Middle frontal gyrus (tissue), 1 donor: ENCODE measurements around the gene SIK2.

Source experiments
- DNase-seq: peaks from one replicate; pipeline ENCODE4 v3.0.0-alpha.2; 2015; ENCODE audit warnings: low spot score; ENCODE audit errors: extremely low spot score

SIK2 gene

GRCh38 chr11:111601979-111602864 is at the start of gene SIK2:
TSS of gene SIK2 (plus strand) at chr11:111602449. CDS start at chr11:111602564, 115 bp downstream.
- DNase-seq, result peak; percentile 90

GRCh38 chr11:111554532-111554931 is 47.7 kb upstream of the SIK2 start:
- no peak for DNase-seq

GRCh38 chr11:111555255-111555654 is 47.0 kb upstream of the SIK2 start:
- DNase-seq, result no peak

GRCh38 chr11:111557425-111558111 is 44.7 kb upstream of the SIK2 start:
- no peak for DNase-seq

- no peak for DNase-seq
These were observed 42.3 kb upstream of the SIK2 start for GRCh38 chr11:111559800-111560464.

- DNase-seq, result no peak
These were observed 41.4 kb upstream of the SIK2 start for GRCh38 chr11:111560800-111561199.

GRCh38 chr11:111561306-111561705 is 40.9 kb upstream of the SIK2 start:
- DNase-seq, result no peak

- DNase-seq, result no peak
These were observed 40.4 kb upstream of the SIK2 start for GRCh38 chr11:111561791-111562325.

GRCh38 chr11:111562692-111563389 is 39.4 kb upstream of the SIK2 start:
- DNase-seq, result no peak

GRCh38 chr11:111565114-111565720 is 37.0 kb upstream of the SIK2 start:
- DNase-seq, result peak; percentile 73

GRCh38 chr11:111566324-111566723 is 35.9 kb upstream of the SIK2 start:
- no peak for DNase-seq

GRCh38 chr11:111569476-111569875 is 32.8 kb upstream of the SIK2 start:
- DNase-seq, result no peak

- DNase-seq, result no peak
These were observed 31.5 kb upstream of the SIK2 start for GRCh38 chr11:111570796-111571195.

GRCh38 chr11:111571829-111572501 is 30.3 kb upstream of the SIK2 start:
- DNase-seq, result no peak

- DNase-seq, result no peak
These were observed 29.7 kb upstream of the SIK2 start for GRCh38 chr11:111572581-111572980.

GRCh38 chr11:111573821-111574249 is 28.4 kb upstream of the SIK2 start:
- no peak for DNase-seq

- no peak for DNase-seq
These were observed 27.6 kb upstream of the SIK2 start for GRCh38 chr11:111574373-111575225.

- no peak for DNase-seq
These were observed 26.5 kb upstream of the SIK2 start for GRCh38 chr11:111575740-111576139.

- DNase-seq, result no peak
These were observed 24.4 kb upstream of the SIK2 start for GRCh38 chr11:111577821-111578220.
